Measurements from ENCODE around the gene RBM4.

Gene RBM4

DNA sequence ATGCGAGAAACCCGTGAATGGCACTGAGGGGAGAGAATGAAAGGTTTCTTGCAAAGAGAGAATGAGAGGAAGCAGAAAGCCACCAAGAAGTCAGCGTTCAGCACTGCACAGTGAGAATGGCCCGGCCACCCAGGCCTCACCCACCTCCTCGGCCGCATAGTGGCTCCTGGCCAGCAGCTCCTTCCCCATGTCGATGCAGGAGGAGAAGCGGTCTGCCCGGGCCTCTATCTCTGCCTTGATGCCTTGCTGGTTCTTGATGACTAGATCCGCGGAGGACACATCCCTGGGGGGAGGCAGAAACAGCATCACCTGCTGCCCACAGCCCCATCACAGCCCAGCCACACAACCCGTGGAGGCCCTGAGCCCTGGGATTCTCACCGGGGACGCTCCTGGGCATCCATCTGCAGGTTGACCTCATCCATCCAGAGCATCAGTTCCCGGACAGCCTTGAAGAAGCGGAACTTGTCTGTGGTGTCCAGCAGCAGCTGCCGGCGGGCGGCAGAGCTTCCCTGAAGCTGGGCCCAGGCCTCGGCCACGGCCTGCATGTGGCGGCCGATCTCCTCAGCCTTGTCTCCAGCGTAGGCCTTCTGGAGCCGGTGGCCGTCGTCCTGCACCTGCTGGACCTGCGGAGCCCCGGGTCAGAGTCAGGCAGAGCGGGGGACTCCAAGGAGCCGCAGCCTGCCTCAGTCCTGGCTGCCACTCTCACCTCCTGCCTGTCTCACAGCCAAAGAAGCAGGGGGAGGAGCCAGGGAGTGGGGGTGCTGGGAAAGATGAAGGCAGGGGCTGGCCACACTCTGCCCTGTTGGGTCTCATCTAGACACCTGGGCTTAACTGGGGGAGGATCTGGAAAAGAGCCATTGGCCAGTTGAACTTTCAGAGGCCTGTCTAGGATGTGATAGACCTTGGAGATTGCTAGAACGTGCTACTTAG, 51.4 kb downstream of the RBM4 start:
- DNase-seq (ENCODE audit: low spot score), result no peak

DNA sequence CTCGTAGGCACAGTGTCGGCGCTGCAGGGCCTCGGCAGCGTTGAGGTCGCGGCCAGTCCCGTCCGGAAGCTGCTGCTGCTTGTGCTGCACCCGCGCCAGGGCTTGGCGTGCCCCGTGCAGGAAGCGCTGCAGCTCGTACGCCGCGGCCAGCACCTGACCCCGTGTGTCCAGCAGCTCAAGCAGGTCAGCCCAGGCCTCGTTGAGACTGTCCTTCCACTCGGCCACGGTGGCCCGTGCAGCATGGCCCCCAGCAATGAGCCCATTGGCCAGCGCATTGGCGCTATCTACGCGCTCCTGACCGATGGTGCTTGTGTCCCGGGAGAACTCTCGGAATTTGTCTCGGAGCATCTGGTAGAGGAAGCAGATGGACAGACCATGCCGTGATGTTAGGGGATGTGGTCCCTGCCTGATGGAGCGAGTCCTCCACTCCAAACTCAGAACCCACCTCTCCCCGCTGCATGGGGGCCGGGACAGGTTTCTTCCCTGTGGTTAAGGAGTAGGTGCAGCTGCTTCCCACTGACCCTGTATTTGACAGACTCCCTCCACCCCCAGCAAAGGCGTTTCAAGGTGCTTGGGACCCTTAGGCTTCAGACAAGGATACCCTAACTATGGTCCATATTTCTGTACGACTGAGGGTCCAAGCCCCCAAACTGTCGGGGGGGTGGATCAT, 52.9 kb downstream of the RBM4 start:
- no peak for DNase-seq (ENCODE audit: low spot score)

DNA sequence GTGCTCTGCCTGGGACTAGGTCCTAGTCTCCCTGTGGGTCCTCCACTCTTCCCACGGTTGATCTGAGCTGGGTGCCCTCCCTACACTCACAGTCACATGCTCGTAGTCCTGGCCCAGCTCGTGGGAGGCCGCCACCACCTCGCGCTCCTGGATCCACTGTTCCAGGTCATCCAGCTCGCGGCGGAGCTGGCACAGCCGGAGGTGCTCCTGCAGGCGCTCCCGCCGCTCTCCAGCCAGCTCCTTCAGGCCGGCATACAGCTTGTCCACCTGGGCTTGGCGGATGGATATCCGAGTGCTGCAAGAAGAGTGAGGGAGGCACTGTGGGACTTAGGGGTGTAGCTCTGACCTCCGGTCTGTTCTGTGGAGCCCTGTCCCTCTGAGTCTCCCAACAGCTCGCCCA, 53.9 kb downstream of the RBM4 start:
- no peak for DNase-seq (ENCODE audit: low spot score)

DNA sequence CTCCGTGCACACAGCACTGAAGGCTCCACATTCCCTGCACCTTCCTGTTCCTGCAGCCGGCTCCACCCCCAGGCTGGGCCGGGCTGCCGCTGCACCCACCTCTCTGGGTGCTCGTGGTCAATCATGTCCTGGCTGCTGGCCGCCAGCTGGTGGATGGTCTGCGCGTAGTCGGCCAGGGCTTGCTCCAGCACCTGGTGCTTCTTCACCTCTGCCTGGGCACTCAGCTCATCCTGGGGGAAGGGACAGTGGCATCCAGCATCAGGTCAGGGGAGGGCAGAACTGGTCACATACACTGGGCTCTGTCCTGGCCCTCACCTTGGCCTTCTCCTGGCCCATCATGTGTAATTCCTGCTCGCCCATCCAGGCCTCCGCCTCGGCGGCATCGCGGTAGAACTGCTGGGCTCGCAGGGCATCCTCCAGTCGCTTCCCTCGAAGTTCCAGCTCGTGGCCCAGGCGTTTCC, 54.4 kb downstream of the RBM4 start:
- DNase-seq (ENCODE audit: low spot score), result no peak

DNA sequence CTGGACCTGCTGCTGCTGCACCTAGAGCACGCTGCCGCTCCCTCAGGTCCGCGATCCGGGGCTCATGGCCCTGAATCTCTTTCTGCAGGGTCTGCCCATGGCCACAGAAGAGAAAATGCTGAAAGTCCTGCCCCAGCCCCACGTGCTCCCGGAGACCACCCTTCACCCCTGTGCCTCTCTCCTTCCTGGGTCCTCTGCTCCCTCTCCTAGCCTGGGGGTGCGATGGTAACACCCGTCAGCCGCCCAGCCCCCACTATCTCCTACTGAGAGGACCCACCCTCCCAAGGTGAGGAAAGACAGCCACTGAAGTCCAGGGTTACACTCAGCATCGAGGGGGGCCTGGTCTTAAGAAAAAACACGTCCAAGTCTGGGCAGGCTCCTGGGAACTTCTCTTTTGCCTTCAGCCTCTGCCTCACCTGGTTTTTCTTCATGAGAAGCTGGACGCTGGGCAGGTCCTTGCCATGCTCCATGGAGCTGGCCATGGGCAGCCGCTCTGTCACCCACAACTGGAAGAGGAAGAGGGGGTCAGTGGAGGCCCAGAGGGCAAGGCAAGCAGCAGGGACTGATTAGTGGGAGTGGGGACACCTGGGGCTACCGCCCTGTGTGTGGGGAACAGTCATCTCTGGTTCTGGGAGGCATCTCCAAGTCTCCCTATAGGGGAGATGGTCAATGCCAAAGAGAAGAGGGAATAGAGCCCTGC, 55.0 kb downstream of the RBM4 start:
- no peak for DNase-seq (ENCODE audit: low spot score)

DNA sequence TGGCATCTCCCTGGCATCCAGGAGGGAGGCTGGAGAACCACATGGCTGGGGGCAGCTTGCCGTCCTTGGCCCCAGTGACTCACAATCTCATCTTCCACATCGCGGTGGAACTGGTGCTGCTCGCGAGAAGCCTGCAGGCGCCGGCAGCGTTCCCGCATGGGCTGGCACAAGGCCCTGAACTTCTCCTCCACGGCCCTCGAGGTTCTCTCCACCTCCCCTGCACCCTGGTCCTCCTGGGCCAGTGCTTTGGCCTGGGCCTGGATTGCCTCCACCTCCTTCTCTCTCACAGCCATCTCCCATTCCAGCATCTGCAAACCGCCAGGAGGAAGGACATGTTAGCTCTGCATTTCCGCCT, 55.5 kb downstream of the RBM4 start:
- DNase-seq (ENCODE audit: low spot score), result no peak

DNA sequence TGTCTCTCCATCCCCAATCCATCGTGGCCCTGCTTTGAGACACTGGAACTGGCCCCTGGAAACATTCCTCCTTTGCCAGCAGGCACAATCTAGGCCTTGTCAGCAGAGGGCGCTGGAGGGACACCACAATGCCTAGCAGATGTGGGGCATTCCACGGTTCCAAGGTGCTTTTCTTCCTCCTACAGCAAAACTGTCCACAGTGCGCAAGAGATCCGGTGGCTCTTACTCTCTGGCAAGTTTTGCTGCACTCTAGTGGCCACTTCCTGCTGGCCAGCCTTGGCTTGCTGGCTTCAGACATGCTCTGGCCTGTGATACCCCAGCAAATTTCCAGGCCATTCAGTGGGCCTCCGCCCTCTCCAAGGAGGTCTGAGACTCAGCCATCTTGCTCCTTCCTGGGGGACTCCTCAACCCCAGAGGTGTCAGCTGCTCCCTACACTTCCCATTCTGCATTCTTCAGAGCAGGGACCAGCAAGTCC, 56.3 kb downstream of the RBM4 start:
- peak; percentile 91 for DNase-seq (ENCODE audit: low spot score)
